ENCODE measurements around the gene CPEB4. TPM values are rescaled to one million over a fixed set of nuclear protein-coding genes. Genes with fewer than 3 reads are reported as not detected.
A peak's percentile ranks its signal among the peaks of the same experiment; 100 is the strongest.

CPEB4 gene
- total RNA-seq, 1 experiment from 2014 or later: 8.7 TPM

DNA sequence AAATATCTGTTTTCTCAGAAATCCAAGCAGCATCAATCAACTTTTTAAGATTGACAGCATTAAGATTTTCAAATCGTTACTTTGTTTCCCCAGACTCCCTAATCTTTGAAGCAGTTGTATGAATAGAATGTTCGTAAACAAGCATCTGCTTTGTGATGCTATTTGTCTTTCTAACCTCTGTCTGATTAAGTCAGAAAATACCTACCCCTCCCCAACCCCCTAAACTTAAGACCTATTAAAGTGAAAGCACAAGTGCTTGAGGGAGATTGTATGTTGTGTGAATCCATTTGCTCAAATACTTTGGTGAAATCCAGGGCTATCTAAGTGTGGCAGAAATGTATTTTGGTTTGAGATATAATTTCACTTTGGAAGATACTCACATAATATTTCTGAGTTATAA lies 53.0 kb downstream of the CPEB4 start:
- Histone ChIP-seq H3K23ac (ENCODE audit: insufficient read length, low read depth, low read length) (no peak overlapping the region), H4K91ac (ENCODE audit: insufficient read length, low read depth, low read length) (no peak overlapping the region), H2BK5ac (ENCODE audit: insufficient read length, low read length) (no peak overlapping the region), H2AFZ (ENCODE audit: low read length) (no peak overlapping the region), H2AK5ac (ENCODE audit: insufficient read length, low read length) (no peak overlapping the region), H3K18ac (ENCODE audit: insufficient read length, low read depth, low read length) (no peak overlapping the region), H3K79me2 (ENCODE audit: insufficient read depth, low read length) (no peaks in the 10 kb centered on the region), H3K14ac (ENCODE audit: insufficient read depth, low read length) (no peak overlapping the region), H3K23me2 (ENCODE audit: insufficient read length, low read depth, low read length, poor library complexity, severe bottlenecking) (no peaks in the 10 kb centered on the region), H3K27ac (ENCODE audit: insufficient read length, low read depth, low read length) (peak overlapping the region; percentile 53), H3K56ac (ENCODE audit: insufficient read length, low read depth, low read length) (no peak overlapping the region), H4K20me1 (ENCODE audit: control insufficient read depth, insufficient read depth, insufficient read length) (no peaks in the 10 kb centered on the region), H2BK12ac (ENCODE audit: insufficient read length, low read depth, low read length) (no peak overlapping the region), H2BK15ac (ENCODE audit: low read depth, low read length) (no peak overlapping the region), H3K9me3 (ENCODE audit: control insufficient read depth, low read depth, low read length) (no peaks in the 10 kb centered on the region), H4K5ac (ENCODE audit: insufficient read length, low read depth, low read length) (no peak overlapping the region), H3K79me1 (ENCODE audit: insufficient read depth, low read depth, low read length, poor library complexity, severe bottlenecking) (no peaks in the 10 kb centered on the region), H3K4me1 (ENCODE audit: insufficient read depth, low read length) (peaks cover 9% of the 10 kb centered on the region; the same call in 1 of the 2 replicates), H2BK120ac (ENCODE audit: low read depth, low read length, poor library complexity, severe bottlenecking) (no peak overlapping the region), H4K8ac (replicated peaks; ENCODE audit: insufficient read length, low read depth, low read length) (no peak overlapping the region), H3K27me3 (ENCODE audit: insufficient read depth, low read length) (no peaks in the 10 kb centered on the region), H3K9ac (ENCODE audit: extremely low read depth, insufficient read length, low read length) (no peak overlapping the region), H3K4ac (ENCODE audit: low read depth, low read length) (no peak overlapping the region), H3K4me2 (ENCODE audit: insufficient read depth, insufficient read length, low read length) (peak overlapping the region; percentile 21), H3T11ph (ENCODE audit: low read length) (no peak overlapping the region), H2BK20ac (ENCODE audit: low read depth, low read length, poor library complexity, severe bottlenecking) (no peak overlapping the region)
- no CpG with 5 or more reads among the region's 2 CpGs for WGBS (ENCODE audit: extremely low coverage, insufficient read length, low lambda C conversion rate)
- Mint-ChIP-seq H3K4me3 (peak overlapping the region; percentile 12 to 37; a peak in 4 of 5 replicates), H3K27me3 (ENCODE audit: low read depth) (no peaks in the 10 kb centered on the region), H3K4me1 (peaks cover 39 to 57% of the 10 kb centered on the region in 2 experiments), H3K36me3 (ENCODE audit: insufficient read depth in 1 of 3, low read depth in 3 of 3) (no peaks in the 10 kb centered on the region; a peak in 1 of 7 replicates), H3K9me3 (no peaks in the 10 kb centered on the region), H3K27ac (peak overlapping the region; percentile 58 to 99 (median 97))
- TF ChIP-seq CTCF (conservative IDR thresholded peaks at IDR 0.05): no peak
- no peak for DNase-seq

Data from H9 (cell line).